Sigmoid colon (tissue), 4 donors: ENCODE measurements around the gene ETV5.

Experiments
- EP300 ChIP-seq, 4 donors: sonication (generic); formaldehyde crosslinking; IDR thresholded peaks; one replicate each; pipeline ENCODE4 v1.6.1; 2017; ENCODE audit warnings: antibody characterized with exemption in 4 of 4
- POLR2A ChIP-seq, 2 donors: fragments of 450-650 bp; IDR thresholded peaks; one replicate each; pipeline ENCODE4 v1.6.1; 2016; ENCODE audit warnings: antibody characterized with exemption in 2 of 2, mild to moderate bottlenecking in 2 of 2, moderate library complexity in 2 of 2
- POLR2AphosphoS5 ChIP-seq, 4 donors: sonication (generic); formaldehyde crosslinking; IDR thresholded peaks; one replicate each; pipeline ENCODE4 v1.6.1; 2017; ENCODE audit warnings: antibody characterized with exemption in 4 of 4
- TF ChIP-seq, protein P1 (sequence below), 4 experiments: fragments of 450-650 bp in 3 of 4; fragments of 200-600 bp in 1 of 4; IDR thresholded peaks; one replicate each; pipeline ENCODE4 v1.5.1; 2016 to 2019; ENCODE audit warnings: antibody characterized with exemption in 4 of 4, mild to moderate bottlenecking in 3 of 4, moderate library complexity in 2 of 4

DNA sequence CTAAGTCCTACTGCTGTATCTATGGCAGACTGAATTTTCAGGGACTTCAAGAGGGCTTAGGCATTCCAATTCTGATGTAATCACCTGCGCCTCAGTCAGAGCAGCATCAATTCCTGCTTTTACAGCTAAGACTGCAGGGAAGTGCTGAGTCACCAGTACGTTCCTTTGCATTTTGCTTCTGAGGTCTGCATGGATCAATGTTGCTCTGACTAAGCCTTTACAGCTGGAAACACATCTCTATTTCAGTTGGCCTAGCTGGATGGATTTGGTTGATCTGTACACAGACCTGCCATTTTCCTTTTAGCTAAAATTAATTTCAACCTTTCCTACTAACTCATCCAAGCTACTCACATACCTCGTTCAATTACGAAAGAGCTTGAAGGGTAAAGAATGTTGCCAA, 51.3 kb downstream of the ETV5 start:
- TF ChIP-seq, protein P1, sequence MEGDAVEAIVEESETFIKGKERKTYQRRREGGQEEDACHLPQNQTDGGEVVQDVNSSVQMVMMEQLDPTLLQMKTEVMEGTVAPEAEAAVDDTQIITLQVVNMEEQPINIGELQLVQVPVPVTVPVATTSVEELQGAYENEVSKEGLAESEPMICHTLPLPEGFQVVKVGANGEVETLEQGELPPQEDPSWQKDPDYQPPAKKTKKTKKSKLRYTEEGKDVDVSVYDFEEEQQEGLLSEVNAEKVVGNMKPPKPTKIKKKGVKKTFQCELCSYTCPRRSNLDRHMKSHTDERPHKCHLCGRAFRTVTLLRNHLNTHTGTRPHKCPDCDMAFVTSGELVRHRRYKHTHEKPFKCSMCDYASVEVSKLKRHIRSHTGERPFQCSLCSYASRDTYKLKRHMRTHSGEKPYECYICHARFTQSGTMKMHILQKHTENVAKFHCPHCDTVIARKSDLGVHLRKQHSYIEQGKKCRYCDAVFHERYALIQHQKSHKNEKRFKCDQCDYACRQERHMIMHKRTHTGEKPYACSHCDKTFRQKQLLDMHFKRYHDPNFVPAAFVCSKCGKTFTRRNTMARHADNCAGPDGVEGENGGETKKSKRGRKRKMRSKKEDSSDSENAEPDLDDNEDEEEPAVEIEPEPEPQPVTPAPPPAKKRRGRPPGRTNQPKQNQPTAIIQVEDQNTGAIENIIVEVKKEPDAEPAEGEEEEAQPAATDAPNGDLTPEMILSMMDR (IDR thresholded peaks at IDR 0.05), result no peak
- TF ChIP-seq POLR2AphosphoS5 (IDR thresholded peaks at IDR 0.05) (no peak), EP300 (IDR thresholded peaks at IDR 0.05) (no peak), POLR2A (IDR thresholded peaks at IDR 0.05) (no peak)
